ENCODE measurements around the gene TRMT10A. TPM values are rescaled to one million over a fixed set of nuclear protein-coding genes. Genes with fewer than 3 reads are reported as not detected.

The TRMT10A gene
- total RNA-seq, 1 experiment from 2014 or later: 7.4 TPM

DNA sequence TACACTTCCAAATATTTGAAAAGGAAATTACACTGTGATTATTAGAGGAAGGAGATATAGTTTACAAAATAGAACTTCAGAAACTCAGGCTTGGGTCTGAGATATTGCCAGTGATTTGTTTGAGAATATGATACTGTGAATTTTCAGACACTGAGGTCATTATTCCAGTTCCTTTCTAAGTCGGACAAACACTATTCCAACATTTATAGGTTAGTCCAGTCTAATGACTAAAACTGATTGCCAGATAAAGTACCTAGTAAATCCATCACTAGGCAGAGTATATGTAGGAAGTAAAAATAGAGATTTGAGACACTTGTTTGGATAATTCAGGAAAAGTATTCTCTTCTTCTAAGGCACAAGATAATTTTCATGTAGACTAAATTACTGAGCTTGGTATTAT is 24.0 kb upstream of the TRMT10A start (continued):
- TF ChIP-seq, protein P1, sequence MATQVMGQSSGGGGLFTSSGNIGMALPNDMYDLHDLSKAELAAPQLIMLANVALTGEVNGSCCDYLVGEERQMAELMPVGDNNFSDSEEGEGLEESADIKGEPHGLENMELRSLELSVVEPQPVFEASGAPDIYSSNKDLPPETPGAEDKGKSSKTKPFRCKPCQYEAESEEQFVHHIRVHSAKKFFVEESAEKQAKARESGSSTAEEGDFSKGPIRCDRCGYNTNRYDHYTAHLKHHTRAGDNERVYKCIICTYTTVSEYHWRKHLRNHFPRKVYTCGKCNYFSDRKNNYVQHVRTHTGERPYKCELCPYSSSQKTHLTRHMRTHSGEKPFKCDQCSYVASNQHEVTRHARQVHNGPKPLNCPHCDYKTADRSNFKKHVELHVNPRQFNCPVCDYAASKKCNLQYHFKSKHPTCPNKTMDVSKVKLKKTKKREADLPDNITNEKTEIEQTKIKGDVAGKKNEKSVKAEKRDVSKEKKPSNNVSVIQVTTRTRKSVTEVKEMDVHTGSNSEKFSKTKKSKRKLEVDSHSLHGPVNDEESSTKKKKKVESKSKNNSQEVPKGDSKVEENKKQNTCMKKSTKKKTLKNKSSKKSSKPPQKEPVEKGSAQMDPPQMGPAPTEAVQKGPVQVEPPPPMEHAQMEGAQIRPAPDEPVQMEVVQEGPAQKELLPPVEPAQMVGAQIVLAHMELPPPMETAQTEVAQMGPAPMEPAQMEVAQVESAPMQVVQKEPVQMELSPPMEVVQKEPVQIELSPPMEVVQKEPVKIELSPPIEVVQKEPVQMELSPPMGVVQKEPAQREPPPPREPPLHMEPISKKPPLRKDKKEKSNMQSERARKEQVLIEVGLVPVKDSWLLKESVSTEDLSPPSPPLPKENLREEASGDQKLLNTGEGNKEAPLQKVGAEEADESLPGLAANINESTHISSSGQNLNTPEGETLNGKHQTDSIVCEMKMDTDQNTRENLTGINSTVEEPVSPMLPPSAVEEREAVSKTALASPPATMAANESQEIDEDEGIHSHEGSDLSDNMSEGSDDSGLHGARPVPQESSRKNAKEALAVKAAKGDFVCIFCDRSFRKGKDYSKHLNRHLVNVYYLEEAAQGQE (IDR thresholded peaks at IDR 0.05; ENCODE audit: low read depth): no peak; the same call in 1 of the 2 replicates

DNA sequence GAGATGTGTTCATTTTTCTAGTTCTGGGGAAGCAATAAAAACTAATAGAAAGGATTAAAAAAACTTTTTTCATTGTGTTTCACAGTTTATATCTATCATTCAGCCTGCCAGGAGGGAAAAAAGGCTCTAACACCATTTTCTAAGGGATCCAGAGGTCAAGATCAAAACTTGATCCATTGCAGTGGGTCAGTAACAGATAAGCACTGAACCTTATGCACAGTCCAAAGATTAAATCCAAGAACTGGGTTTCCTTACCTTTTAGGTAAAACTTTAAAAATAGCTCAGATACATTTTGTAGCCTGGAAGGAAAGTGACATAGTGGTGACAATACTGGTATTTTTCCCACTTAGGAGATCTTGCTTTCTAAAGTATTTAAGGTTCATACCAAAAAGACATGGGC is 23.5 kb upstream of the TRMT10A start:
- H3K4me1 ChIP-seq (ENCODE audit: control insufficient read depth in 1 of 2, insufficient read depth in 2 of 2, low read length in 2 of 2): no peaks in the 10 kb centered on the region
- no peak overlapping the region for H3K4me2 ChIP-seq (ENCODE audit: low read length)
- ChIA-PET RAD21 (ENCODE audit: low non-redundant PET in 1 of 2, low total read pairs in 2 of 2, uncharacterized antibody in 2 of 2, unreplicated experiment in 2 of 2) (no interaction called here), POLR2A (no interaction called here), CTCF (no interaction called here)
- H3K36me3 ChIP-seq (ENCODE audit: control insufficient read depth in 1 of 2, insufficient read depth in 2 of 2, low read length in 2 of 2): no peaks in the 10 kb centered on the region
- H3K9ac ChIP-seq (ENCODE audit: low read length): no peak overlapping the region
- TF ChIP-seq ZFX (IDR thresholded peaks at IDR 0.05) (no peak), EGR1 (IDR thresholded peaks at IDR 0.05; ENCODE audit: low read depth) (no peak), POLR2AphosphoS5 (IDR thresholded peaks at IDR 0.05; ENCODE audit: low read depth, low read length) (no peak), ZNF274 (IDR thresholded peaks at IDR 0.05; ENCODE audit: low read depth, low read length) (no peak)
- TF ChIP-seq, protein P1 (IDR thresholded peaks at IDR 0.05; ENCODE audit: low read depth): no peak
- TF ChIP-seq, protein P2, sequence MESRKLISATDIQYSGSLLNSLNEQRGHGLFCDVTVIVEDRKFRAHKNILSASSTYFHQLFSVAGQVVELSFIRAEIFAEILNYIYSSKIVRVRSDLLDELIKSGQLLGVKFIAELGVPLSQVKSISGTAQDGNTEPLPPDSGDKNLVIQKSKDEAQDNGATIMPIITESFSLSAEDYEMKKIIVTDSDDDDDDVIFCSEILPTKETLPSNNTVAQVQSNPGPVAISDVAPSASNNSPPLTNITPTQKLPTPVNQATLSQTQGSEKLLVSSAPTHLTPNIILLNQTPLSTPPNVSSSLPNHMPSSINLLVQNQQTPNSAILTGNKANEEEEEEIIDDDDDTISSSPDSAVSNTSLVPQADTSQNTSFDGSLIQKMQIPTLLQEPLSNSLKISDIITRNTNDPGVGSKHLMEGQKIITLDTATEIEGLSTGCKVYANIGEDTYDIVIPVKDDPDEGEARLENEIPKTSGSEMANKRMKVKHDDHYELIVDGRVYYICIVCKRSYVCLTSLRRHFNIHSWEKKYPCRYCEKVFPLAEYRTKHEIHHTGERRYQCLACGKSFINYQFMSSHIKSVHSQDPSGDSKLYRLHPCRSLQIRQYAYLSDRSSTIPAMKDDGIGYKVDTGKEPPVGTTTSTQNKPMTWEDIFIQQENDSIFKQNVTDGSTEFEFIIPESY (IDR thresholded peaks at IDR 0.05; ENCODE audit: extremely low read depth, insufficient replicate concordance, low read length): no peak
- no peaks in the 10 kb centered on the region for H3K27me3 ChIP-seq (ENCODE audit: insufficient read depth, low read length)
- H3K9me3 ChIP-seq (ENCODE audit: control insufficient read depth in 1 of 2, insufficient read depth in 1 of 2, low read depth in 1 of 2, low read length in 2 of 2): no peaks in the 10 kb centered on the region
- no peak overlapping the region for H3K4me3 ChIP-seq (replicated peaks in 1 of 2; ENCODE audit: low read depth in 1 of 2, low read length in 2 of 2)
- DNase-seq (ENCODE audit: low read depth, low spot score) (no peak), ATAC-seq (no peak)
- no peaks in the 10 kb centered on the region for H3K79me2 ChIP-seq (ENCODE audit: insufficient read depth, low read length)
- no peaks in the 10 kb centered on the region for H3K9me2 ChIP-seq (ENCODE audit: insufficient read depth)
- no peak overlapping the region for H3K27ac ChIP-seq (ENCODE audit: low read depth, low read length)
- no peak overlapping the region for H2AFZ ChIP-seq (ENCODE audit: low read depth, low read length, poor library complexity, severe bottlenecking)
- no peaks in the 10 kb centered on the region for H4K20me1 ChIP-seq (ENCODE audit: insufficient read depth)
- intact Hi-C loops (cut with micrococcal nuclease): no loop called here
- BruUV-seq (replicated peaks): no TSS peak

All from HCT116 (cell line).